Measurements from ENCODE around the gene DENND1A. TPM values are rescaled to one million over a fixed set of nuclear protein-coding genes. Genes with fewer than 3 reads are reported as not detected.

The DENND1A gene
- total RNA-seq, 1 donor from 2014 or later, result 19.9 TPM

- Mint-ChIP-seq H3K36me3 (no peaks in the 10 kb centered on the region), H3K4me3 (no peak overlapping the region), H3K9me3 (no peaks in the 10 kb centered on the region), H3K4me1 (ENCODE audit: unreplicated experiment) (peaks cover 33% of the 10 kb centered on the region), H3K27ac (no peak overlapping the region), H3K27me3 (no peaks in the 10 kb centered on the region)
- no peak for DNase-seq (ENCODE audit: extremely low spot score, unreplicated experiment)
- TF ChIP-seq, protein P1, sequence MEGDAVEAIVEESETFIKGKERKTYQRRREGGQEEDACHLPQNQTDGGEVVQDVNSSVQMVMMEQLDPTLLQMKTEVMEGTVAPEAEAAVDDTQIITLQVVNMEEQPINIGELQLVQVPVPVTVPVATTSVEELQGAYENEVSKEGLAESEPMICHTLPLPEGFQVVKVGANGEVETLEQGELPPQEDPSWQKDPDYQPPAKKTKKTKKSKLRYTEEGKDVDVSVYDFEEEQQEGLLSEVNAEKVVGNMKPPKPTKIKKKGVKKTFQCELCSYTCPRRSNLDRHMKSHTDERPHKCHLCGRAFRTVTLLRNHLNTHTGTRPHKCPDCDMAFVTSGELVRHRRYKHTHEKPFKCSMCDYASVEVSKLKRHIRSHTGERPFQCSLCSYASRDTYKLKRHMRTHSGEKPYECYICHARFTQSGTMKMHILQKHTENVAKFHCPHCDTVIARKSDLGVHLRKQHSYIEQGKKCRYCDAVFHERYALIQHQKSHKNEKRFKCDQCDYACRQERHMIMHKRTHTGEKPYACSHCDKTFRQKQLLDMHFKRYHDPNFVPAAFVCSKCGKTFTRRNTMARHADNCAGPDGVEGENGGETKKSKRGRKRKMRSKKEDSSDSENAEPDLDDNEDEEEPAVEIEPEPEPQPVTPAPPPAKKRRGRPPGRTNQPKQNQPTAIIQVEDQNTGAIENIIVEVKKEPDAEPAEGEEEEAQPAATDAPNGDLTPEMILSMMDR (conservative IDR thresholded peaks at IDR 0.05), result no peak
Measured at GRCh38 chr9:123484130-123484529, 445.8 kb downstream of the DENND1A start.

- Mint-ChIP-seq H3K27ac (no peak overlapping the region), H3K36me3 (no peaks in the 10 kb centered on the region), H3K27me3 (no peaks in the 10 kb centered on the region), H3K4me3 (no peak overlapping the region), H3K9me3 (no peaks in the 10 kb centered on the region), H3K4me1 (ENCODE audit: unreplicated experiment) (peaks cover 25% of the 10 kb centered on the region)
- DNase-seq (ENCODE audit: extremely low spot score, unreplicated experiment), result no peak
- TF ChIP-seq, protein P1 (conservative IDR thresholded peaks at IDR 0.05), result no peak
Measured at GRCh38 chr9:123483191-123483803, 446.6 kb downstream of the DENND1A start.

GRCh38 chr9:123482295-123482968 lies 447.5 kb downstream of the DENND1A start:
- no peaks in the 10 kb centered on the region for H3K9me3 Mint-ChIP-seq
- H3K4me3 Mint-ChIP-seq, result no peak overlapping the region
- H3K4me1 Mint-ChIP-seq (ENCODE audit: unreplicated experiment), result peaks cover 19% of the 10 kb centered on the region
- DNase-seq (ENCODE audit: extremely low spot score, unreplicated experiment), result no peak
- H3K27me3 Mint-ChIP-seq, result no peaks in the 10 kb centered on the region
- H3K27ac Mint-ChIP-seq, result no peak overlapping the region
- TF ChIP-seq, protein P1 (conservative IDR thresholded peaks at IDR 0.05), result no peak
- no peaks in the 10 kb centered on the region for H3K36me3 Mint-ChIP-seq

- no peak for DNase-seq (ENCODE audit: extremely low spot score, unreplicated experiment)
- H3K36me3 Mint-ChIP-seq, result no peaks in the 10 kb centered on the region
- H3K27ac Mint-ChIP-seq, result no peak overlapping the region
- no peaks in the 10 kb centered on the region for H3K9me3 Mint-ChIP-seq
- no peak overlapping the region for H3K4me3 Mint-ChIP-seq
- H3K4me1 Mint-ChIP-seq (ENCODE audit: unreplicated experiment), result peaks cover 19% of the 10 kb centered on the region
- no peaks in the 10 kb centered on the region for H3K27me3 Mint-ChIP-seq
- TF ChIP-seq, protein P1 (conservative IDR thresholded peaks at IDR 0.05), result no peak
Measured at GRCh38 chr9:123481209-123481865, 448.6 kb downstream of the DENND1A start.

DNA sequence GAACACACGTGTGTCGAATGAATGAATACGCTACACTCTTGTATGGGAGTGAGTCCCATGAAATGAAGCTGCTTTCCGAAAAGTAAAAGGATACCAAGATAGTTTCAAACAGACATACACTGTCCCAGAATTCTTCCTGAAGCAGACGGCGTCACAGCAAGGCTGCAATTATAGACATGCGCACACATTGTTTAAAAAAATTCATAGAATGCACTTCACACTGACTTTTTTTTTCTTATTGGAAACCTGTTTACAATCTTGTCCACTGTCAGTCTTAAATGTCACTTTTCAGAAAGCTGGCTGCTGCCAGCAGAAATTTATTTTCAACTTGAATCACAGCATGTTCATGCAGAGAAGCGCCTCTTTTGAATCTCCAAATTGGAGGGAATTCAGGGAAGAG lies 449.1 kb downstream of the DENND1A start:
- no peak overlapping the region for H3K4me3 Mint-ChIP-seq
- H3K27ac Mint-ChIP-seq, result no peak overlapping the region
- no peaks in the 10 kb centered on the region for H3K27me3 Mint-ChIP-seq
- H3K36me3 Mint-ChIP-seq, result no peaks in the 10 kb centered on the region
- TF ChIP-seq, protein P1 (conservative IDR thresholded peaks at IDR 0.05), result no peak
- no peak for DNase-seq (ENCODE audit: extremely low spot score, unreplicated experiment)
- no peaks in the 10 kb centered on the region for H3K9me3 Mint-ChIP-seq
- H3K4me1 Mint-ChIP-seq (ENCODE audit: unreplicated experiment), result peaks cover 19% of the 10 kb centered on the region
